DMS53 treated with DMSO at 0.1 percent for 48 hours (cell line): ENCODE measurements around the gene FOXL2NB.

Source experiments
- DNase-seq: peaks from one replicate; lab custom pipeline; 2025; ENCODE audit not compliant: unreplicated experiment; lab: John Stamatoyannopoulos, UW

The FOXL2NB gene

GRCh38 chr3:138987181-138987580, 40.2 kb downstream of the FOXL2NB start:
- DNase-seq: no peak

- no peak for DNase-seq
Measured at GRCh38 chr3:138995706-138996105, 48.7 kb downstream of the FOXL2NB start.
